ENCODE results near the gene CACNA1E.

DNA sequence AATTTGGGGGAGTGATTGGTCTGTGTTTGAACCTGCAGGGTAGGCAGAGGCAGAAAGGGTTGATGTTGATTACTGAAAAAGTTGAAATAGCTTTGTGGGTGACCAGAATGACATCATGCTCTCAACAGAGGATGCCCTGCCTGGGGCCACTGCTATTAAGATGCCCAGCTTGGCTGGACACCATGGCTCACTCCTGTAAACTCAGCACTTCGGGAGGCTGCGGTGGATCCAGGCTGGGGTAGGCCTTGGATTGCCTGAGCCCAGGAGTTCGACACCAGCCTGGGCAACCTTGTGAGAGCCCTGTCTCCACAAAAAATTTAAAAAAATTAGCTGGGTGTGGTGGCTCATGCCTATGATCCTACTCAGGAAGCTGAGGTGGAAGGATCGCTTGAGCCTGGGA is 42.8 kb upstream of the CACNA1E start:
- no peak for TF ChIP-seq ZNF70 (CRISPR knock-in tag; IDR thresholded peaks at IDR 0.05)
- TF ChIP-seq, protein P1, sequence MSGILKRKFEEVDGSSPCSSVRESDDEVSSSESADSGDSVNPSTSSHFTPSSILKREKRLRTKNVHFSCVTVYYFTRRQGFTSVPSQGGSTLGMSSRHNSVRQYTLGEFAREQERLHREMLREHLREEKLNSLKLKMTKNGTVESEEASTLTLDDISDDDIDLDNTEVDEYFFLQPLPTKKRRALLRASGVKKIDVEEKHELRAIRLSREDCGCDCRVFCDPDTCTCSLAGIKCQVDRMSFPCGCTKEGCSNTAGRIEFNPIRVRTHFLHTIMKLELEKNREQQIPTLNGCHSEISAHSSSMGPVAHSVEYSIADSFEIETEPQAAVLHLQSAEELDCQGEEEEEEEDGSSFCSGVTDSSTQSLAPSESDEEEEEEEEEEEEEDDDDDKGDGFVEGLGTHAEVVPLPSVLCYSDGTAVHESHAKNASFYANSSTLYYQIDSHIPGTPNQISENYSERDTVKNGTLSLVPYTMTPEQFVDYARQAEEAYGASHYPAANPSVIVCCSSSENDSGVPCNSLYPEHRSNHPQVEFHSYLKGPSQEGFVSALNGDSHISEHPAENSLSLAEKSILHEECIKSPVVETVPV (CRISPR knock-in tag; IDR thresholded peaks at IDR 0.05), result no peak
- TF ChIP-seq ARNTL (CRISPR knock-in tag; IDR thresholded peaks at IDR 0.05; ENCODE audit: borderline replicate concordance, low read depth), result no peak
- no peak for TF ChIP-seq CSDC2 (CRISPR knock-in tag; IDR thresholded peaks at IDR 0.05)
- TF ChIP-seq, protein P2, sequence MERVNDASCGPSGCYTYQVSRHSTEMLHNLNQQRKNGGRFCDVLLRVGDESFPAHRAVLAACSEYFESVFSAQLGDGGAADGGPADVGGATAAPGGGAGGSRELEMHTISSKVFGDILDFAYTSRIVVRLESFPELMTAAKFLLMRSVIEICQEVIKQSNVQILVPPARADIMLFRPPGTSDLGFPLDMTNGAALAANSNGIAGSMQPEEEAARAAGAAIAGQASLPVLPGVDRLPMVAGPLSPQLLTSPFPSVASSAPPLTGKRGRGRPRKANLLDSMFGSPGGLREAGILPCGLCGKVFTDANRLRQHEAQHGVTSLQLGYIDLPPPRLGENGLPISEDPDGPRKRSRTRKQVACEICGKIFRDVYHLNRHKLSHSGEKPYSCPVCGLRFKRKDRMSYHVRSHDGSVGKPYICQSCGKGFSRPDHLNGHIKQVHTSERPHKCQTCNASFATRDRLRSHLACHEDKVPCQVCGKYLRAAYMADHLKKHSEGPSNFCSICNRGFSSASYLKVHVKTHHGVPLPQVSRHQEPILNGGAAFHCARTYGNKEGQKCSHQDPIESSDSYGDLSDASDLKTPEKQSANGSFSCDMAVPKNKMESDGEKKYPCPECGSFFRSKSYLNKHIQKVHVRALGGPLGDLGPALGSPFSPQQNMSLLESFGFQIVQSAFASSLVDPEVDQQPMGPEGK (CRISPR knock-in tag; IDR thresholded peaks at IDR 0.05; ENCODE audit: borderline replicate concordance), result no peak
- TF ChIP-seq, protein P3, sequence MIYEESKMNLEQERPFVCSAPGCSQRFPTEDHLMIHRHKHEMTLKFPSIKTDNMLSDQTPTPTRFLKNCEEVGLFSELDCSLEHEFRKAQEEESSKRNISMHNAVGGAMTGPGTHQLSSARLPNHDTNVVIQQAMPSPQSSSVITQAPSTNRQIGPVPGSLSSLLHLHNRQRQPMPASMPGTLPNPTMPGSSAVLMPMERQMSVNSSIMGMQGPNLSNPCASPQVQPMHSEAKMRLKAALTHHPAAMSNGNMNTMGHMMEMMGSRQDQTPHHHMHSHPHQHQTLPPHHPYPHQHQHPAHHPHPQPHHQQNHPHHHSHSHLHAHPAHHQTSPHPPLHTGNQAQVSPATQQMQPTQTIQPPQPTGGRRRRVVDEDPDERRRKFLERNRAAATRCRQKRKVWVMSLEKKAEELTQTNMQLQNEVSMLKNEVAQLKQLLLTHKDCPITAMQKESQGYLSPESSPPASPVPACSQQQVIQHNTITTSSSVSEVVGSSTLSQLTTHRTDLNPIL (CRISPR knock-in tag; IDR thresholded peaks at IDR 0.05; ENCODE audit: low read depth), result no peak
- no peak for TF ChIP-seq ZFP3 (CRISPR knock-in tag; IDR thresholded peaks at IDR 0.05)
- TF ChIP-seq ZC3H10 (CRISPR knock-in tag; IDR thresholded peaks at IDR 0.05), result no peak
- TF ChIP-seq ESRRG (CRISPR knock-in tag; IDR thresholded peaks at IDR 0.05), result no peak
- TF ChIP-seq PPARA (CRISPR knock-in tag; IDR thresholded peaks at IDR 0.05; ENCODE audit: borderline replicate concordance), result no peak
- TF ChIP-seq ISL1 (CRISPR knock-in tag; IDR thresholded peaks at IDR 0.05), result no peak
- TF ChIP-seq OSR1 (CRISPR knock-in tag; IDR thresholded peaks at IDR 0.05), result no peak

All from SK-N-SH treated with all-trans-retinoic acid at 6 μM for 48 hours (cell line).